Vagina (tissue), 2 donors: ENCODE data around the gene PAX7. TPM values are rescaled to one million over a fixed set of nuclear protein-coding genes. Genes with fewer than 3 reads are reported as not detected.
A peak's percentile ranks its signal among the peaks of the same experiment; 100 is the strongest.

Experiments
- DNase-seq, 2 donors: peaks; one replicate each; pipeline ENCODE4 v3.0.0-alpha.2; 2017; ENCODE audit errors: extremely low spot score in 2 of 2
- H3K27ac ChIP-seq: fragments of 200-600 bp; sonication (generic); one replicate; pipeline ENCODE4 v1.5.1; 2019
- H3K27me3 ChIP-seq: fragments of 200-600 bp; sonication (generic); one replicate; pipeline ENCODE4 v1.5.1; 2019
- H3K36me3 ChIP-seq, 2 donors: fragments of 200-600 bp; sonication (generic); one replicate each; pipeline ENCODE4 v1.5.1; 2017 to 2019
- H3K4me1 ChIP-seq: fragments of 200-600 bp; sonication (generic); one replicate; pipeline ENCODE4 v1.5.1; 2019
- H3K4me3 ChIP-seq, 2 donors: fragments of 200-600 bp; sonication (generic); 1 replicate in 1 of 2; 2 replicates in 1 of 2; pipeline ENCODE4 v1.5.1; 2016 to 2019
- H3K9me3 ChIP-seq: fragments of 200-600 bp; sonication (generic); one replicate; pipeline ENCODE4 v1.5.1; 2019
- POLR2A ChIP-seq, 2 donors: fragments of 450-650 bp; IDR thresholded peaks; one replicate each; pipeline ENCODE4 v1.6.1; 2017; ENCODE audit warnings: antibody characterized with exemption in 2 of 2, mild to moderate bottlenecking in 2 of 2, moderate library complexity in 2 of 2
- POLR2AphosphoS5 ChIP-seq, 2 donors: sonication (generic); formaldehyde crosslinking; IDR thresholded peaks; one replicate each; pipeline ENCODE4 v1.9.0; 2017; ENCODE audit warnings: antibody characterized with exemption in 2 of 2, mild to moderate bottlenecking in 2 of 2, low read depth in 1 of 2; ENCODE audit not compliant: insufficient read depth in 1 of 2
- intact Hi-C: fragments of 100-400 bp; cut with DNase I; formaldehyde crosslinking; loops from one replicate; pipeline ENCODE4 v1.15.1; 2023
- total RNA-seq: library from RNA; depleted of rRNA; stranded (reverse); fragments of >200 nt; gene quantifications from one replicate; pipeline ENCODE4 v1.2.3, GENCODE V29; 2016
- TF ChIP-seq, protein P1 (sequence below), 3 experiments: fragments of 450-650 bp in 2 of 3; fragments of 200-600 bp in 1 of 3; sonication (generic) in 1 of 3; IDR thresholded peaks; one replicate each; pipeline ENCODE4 v1.5.1; 2017 to 2019; ENCODE audit warnings: antibody characterized with exemption in 3 of 3, mild to moderate bottlenecking in 2 of 3, moderate library complexity in 2 of 3

The PAX7 gene
- total RNA-seq, 1 donor from 2014 or later, result not detected

DNA sequence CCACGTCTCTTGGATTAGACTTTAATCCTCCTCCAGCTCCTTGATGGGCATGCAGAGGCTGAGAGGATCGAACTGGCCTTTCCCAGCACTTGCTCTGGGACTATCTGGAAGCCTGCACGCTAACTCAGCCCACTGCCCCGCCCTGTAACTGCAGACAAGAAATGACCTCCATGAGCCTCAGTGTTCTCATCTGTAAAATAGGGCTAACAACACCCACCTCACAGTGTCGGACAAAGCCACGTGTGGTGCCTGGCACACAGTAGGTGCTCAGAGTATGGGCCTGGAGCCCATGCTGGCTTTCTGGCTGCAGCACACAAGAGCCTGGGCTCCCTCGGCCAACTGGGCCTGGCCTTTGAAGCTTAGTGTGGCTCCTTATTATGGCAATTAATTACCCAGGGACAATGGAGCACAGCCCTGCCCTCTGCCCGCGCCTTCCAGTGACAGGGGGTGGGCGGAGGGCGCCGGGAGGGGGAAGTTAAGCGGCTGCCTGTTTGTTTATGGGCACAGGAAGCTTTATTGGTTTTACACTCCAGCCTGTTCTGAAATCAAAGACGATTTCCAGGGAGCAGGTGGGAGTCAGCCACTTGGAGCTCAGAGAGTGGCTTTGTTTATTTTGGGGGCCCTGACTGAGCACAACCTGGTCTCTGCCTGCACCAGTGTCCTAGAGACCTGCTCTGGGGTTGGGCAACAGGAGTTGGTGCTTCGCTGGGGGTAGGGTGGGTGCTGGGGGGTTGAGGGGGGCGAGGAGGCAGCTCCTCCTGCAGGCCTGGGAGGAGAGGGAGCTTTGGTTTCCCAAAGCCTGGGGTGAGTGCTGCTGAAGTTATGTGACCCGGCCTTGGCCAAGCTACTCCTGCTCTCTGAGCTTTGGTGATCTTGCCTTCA is 31.0 kb downstream of the PAX7 start:
- no peaks in the 10 kb centered on the region for H3K27me3 ChIP-seq
- no peaks in the 10 kb centered on the region for H3K9me3 ChIP-seq
- H3K4me3 ChIP-seq, result no peak overlapping the region
- no peak for DNase-seq
- H3K27ac ChIP-seq, result no peak overlapping the region
- no peaks in the 10 kb centered on the region for H3K36me3 ChIP-seq
- intact Hi-C loops, result no loop called here
- TF ChIP-seq POLR2AphosphoS5 (IDR thresholded peaks at IDR 0.05; ENCODE audit: insufficient read depth in 1 of 2, low read depth in 1 of 2), result no peak
- no peak for TF ChIP-seq POLR2A (IDR thresholded peaks at IDR 0.05)
- TF ChIP-seq, protein P1, sequence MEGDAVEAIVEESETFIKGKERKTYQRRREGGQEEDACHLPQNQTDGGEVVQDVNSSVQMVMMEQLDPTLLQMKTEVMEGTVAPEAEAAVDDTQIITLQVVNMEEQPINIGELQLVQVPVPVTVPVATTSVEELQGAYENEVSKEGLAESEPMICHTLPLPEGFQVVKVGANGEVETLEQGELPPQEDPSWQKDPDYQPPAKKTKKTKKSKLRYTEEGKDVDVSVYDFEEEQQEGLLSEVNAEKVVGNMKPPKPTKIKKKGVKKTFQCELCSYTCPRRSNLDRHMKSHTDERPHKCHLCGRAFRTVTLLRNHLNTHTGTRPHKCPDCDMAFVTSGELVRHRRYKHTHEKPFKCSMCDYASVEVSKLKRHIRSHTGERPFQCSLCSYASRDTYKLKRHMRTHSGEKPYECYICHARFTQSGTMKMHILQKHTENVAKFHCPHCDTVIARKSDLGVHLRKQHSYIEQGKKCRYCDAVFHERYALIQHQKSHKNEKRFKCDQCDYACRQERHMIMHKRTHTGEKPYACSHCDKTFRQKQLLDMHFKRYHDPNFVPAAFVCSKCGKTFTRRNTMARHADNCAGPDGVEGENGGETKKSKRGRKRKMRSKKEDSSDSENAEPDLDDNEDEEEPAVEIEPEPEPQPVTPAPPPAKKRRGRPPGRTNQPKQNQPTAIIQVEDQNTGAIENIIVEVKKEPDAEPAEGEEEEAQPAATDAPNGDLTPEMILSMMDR (IDR thresholded peaks at IDR 0.05), result no peak
- no peaks in the 10 kb centered on the region for H3K4me1 ChIP-seq

DNA sequence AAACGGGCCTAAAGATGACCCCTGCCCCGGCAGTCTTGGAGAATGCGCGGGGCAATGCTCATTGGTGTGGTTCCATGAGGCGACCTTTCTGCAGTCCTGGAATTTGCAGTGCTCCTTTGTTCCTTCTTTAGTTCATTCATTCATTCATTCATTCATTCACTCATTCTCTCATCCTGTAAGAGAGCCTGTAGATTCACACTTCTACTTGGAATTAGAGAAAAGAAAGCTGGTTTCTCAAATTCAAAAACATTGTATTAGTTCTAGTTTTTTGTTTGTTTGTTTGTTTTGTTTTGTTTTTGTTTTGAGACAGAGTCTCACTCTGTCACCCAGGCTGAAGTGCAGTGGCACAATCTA is 31.6 kb downstream of the PAX7 start:
- H3K27ac ChIP-seq, result no peak overlapping the region
- intact Hi-C loops, result no loop called here
- TF ChIP-seq POLR2AphosphoS5 (IDR thresholded peaks at IDR 0.05; ENCODE audit: insufficient read depth in 1 of 2, low read depth in 1 of 2) (no peak), POLR2A (IDR thresholded peaks at IDR 0.05) (no peak)
- TF ChIP-seq, protein P1 (IDR thresholded peaks at IDR 0.05), result no peak
- H3K27me3 ChIP-seq, result no peaks in the 10 kb centered on the region
- no peak for DNase-seq
- H3K36me3 ChIP-seq, result no peaks in the 10 kb centered on the region
- H3K9me3 ChIP-seq, result no peaks in the 10 kb centered on the region
- no peak overlapping the region for H3K4me3 ChIP-seq
- no peaks in the 10 kb centered on the region for H3K4me1 ChIP-seq

DNA sequence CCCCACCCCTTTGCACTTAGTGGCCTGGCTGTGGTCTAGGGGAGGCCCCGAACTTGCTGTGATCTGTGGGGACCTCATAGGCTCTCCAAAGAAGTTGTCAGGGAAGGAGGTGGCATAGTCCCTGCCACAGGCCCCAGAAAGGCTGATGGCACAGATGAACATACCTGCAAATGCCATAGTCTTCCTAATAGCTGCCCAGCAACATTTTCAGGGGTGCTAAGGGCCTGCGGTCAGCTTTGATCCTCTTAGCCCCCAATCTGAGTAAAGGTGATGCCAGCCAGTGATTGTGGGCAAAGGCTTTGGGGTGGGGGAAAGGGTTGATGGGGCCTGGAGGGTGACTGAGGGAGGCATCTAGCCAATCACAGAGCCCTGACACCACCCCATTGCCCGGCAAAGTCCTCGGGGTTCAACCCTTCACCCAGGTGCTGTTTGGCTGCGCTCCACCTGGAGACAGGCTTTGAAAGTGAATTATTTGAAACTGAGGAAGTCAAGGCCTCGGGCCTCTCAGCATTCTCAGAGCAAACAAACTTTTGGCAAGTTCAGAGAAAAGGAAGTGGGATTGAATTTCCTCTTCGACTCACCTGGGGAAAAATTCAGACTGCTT is 35.8 kb downstream of the PAX7 start:
- no peak overlapping the region for H3K27ac ChIP-seq
- TF ChIP-seq POLR2AphosphoS5 (IDR thresholded peaks at IDR 0.05; ENCODE audit: insufficient read depth in 1 of 2, low read depth in 1 of 2), result no peak
- TF ChIP-seq, protein P1 (IDR thresholded peaks at IDR 0.05), result no peak
- no peak for TF ChIP-seq POLR2A (IDR thresholded peaks at IDR 0.05)
- peaks cover 13% of the 10 kb centered on the region for H3K4me1 ChIP-seq
- H3K9me3 ChIP-seq, result no peaks in the 10 kb centered on the region
- intact Hi-C loops, result no loop called here
- DNase-seq, result no peak
- no peaks in the 10 kb centered on the region for H3K27me3 ChIP-seq
- H3K4me3 ChIP-seq, result no peak overlapping the region
- no peaks in the 10 kb centered on the region for H3K36me3 ChIP-seq

DNA sequence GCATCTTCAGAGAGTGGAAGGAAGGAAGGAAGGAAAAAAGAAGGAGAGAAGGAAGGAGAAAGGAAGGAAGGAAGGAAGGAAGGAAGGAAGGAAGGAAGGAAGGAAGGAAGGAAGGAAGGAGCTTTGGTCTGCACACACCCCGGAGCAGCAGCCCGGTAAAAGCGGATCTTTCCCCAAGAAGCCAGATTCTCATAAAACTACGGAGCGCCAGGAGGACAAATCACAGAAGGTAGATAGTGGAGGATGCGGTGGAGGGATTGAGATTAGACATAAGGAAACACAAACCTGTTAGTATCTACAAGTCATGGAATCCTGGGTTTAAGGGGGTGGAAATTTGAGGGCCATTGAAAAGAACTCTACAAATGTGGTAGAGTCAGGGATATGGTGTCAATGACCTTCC is 36.7 kb downstream of the PAX7 start:
- Histone ChIP-seq H3K4me3 (no peak overlapping the region), H3K9me3 (no peaks in the 10 kb centered on the region), H3K36me3 (no peaks in the 10 kb centered on the region), H3K4me1 (peaks cover 13% of the 10 kb centered on the region), H3K27ac (no peak overlapping the region), H3K27me3 (no peaks in the 10 kb centered on the region)
- TF ChIP-seq, protein P1 (IDR thresholded peaks at IDR 0.05), result no peak
- TF ChIP-seq POLR2AphosphoS5 (IDR thresholded peaks at IDR 0.05; ENCODE audit: insufficient read depth in 1 of 2, low read depth in 1 of 2) (no peak), POLR2A (IDR thresholded peaks at IDR 0.05) (no peak)
- DNase-seq, result no peak
- intact Hi-C loops, result no loop called here

DNA sequence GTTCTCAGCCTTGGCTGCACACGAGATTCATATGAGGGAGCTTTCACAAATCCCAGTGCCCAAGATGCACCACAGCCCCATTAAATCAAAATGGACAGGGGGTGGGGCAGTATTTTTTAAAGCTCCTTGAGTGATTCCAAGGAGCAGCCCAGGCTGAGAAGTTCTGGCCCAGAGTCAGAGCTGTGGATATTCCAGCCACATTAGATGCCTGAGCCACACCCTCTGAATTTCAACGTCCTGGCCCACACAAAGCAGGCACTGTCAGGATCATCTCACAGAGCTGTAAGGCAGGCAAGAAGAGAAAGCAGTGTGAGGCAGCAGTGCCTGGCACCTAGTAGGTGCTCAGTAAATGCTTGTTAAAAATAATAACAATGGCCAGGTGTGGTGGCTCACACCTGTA is 37.4 kb downstream of the PAX7 start:
- intact Hi-C loops, result no loop called here
- H3K4me3 ChIP-seq, result no peak overlapping the region
- TF ChIP-seq POLR2AphosphoS5 (IDR thresholded peaks at IDR 0.05; ENCODE audit: insufficient read depth in 1 of 2, low read depth in 1 of 2), result peak in 1 of 2 donors; percentile 34
- TF ChIP-seq, protein P1 (IDR thresholded peaks at IDR 0.05), result no peak
- no peak for TF ChIP-seq POLR2A (IDR thresholded peaks at IDR 0.05)
- H3K9me3 ChIP-seq, result no peaks in the 10 kb centered on the region
- no peak for DNase-seq
- no peaks in the 10 kb centered on the region for H3K27me3 ChIP-seq
- no peak overlapping the region for H3K27ac ChIP-seq
- no peaks in the 10 kb centered on the region for H3K36me3 ChIP-seq
- peaks cover 13% of the 10 kb centered on the region for H3K4me1 ChIP-seq
